GM12874 (cell line): Measurements from ENCODE around the gene DLG2.

Experiments used
- TF ChIP-seq, protein P1 (sequence below): IDR thresholded peaks from 2 replicates; pipeline ENCODE4 v1.5.1; 2011; ENCODE audit warnings: low read depth, mild to moderate bottlenecking, control low read depth, low read length, moderate library complexity; ENCODE audit not compliant: insufficient read depth

The DLG2 gene

DNA sequence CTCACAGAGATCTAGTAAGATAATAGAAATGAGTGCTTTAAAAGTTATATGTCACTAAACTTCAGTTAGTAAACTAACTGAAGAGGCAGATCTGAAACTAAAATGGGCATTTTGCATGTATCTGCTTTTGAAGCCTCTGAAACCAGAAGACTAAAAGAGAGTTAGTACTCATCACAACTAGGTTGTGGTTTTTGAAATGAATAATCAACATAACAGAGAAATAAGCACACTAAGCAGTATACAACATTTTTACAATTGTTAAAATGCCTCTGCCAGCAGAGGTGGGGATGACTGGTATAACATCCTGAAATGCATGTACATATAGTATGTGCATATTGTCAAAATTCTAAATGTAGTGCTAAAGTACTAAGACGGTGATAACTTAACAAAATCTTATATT, 564.5 kb downstream of the DLG2 start:
- TF ChIP-seq, protein P1, sequence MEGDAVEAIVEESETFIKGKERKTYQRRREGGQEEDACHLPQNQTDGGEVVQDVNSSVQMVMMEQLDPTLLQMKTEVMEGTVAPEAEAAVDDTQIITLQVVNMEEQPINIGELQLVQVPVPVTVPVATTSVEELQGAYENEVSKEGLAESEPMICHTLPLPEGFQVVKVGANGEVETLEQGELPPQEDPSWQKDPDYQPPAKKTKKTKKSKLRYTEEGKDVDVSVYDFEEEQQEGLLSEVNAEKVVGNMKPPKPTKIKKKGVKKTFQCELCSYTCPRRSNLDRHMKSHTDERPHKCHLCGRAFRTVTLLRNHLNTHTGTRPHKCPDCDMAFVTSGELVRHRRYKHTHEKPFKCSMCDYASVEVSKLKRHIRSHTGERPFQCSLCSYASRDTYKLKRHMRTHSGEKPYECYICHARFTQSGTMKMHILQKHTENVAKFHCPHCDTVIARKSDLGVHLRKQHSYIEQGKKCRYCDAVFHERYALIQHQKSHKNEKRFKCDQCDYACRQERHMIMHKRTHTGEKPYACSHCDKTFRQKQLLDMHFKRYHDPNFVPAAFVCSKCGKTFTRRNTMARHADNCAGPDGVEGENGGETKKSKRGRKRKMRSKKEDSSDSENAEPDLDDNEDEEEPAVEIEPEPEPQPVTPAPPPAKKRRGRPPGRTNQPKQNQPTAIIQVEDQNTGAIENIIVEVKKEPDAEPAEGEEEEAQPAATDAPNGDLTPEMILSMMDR = no peak

- TF ChIP-seq, protein P1 = no peak
These were observed 574.5 kb downstream of the DLG2 start for GRCh38 chr11:85052636-85053035.

DNA sequence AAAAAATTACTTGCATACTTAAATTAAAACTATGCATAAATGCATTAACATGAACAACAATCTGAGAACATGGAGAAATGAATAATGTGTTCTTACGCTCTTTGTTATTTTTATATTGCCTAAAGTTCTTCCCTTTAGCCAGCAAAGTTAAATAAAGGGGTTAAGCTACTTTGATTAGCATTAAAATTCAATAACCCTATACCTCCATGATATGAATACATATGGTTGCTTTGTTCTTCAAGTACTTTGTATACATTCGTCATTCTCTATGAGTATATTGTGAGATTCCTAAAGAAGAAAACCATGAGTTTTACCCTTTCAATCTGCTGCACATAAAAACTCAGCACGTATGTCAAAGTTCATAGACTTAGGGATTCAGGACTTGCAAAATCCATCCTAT, 578.3 kb downstream of the DLG2 start:
- TF ChIP-seq, protein P1 = no peak

DNA sequence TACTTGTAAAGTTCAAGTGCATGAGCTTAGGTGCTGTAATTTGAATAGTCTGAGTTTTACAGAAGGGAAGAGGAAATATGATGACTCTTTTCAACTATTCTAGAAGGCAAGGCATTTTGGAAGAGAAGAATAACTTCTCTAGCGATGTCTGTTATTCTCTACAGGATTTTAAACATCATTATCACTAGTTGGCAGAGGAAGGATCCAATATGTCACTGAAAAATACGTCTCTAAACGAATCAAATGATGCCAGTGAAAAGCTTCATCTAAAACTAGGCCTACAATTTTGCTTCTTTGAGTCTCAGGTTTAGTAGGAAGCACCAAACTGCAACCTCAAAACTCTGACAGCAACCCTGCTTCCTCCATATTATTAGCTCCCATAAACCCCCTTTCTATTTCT, 581.4 kb downstream of the DLG2 start:
- TF ChIP-seq, protein P1 = no peak

- TF ChIP-seq, protein P1 = no peak
These were observed 582.2 kb downstream of the DLG2 start for GRCh38 chr11:85044911-85045310.

- TF ChIP-seq, protein P1 = no peak
These were observed 584.8 kb downstream of the DLG2 start for GRCh38 chr11:85042361-85042760.

DNA sequence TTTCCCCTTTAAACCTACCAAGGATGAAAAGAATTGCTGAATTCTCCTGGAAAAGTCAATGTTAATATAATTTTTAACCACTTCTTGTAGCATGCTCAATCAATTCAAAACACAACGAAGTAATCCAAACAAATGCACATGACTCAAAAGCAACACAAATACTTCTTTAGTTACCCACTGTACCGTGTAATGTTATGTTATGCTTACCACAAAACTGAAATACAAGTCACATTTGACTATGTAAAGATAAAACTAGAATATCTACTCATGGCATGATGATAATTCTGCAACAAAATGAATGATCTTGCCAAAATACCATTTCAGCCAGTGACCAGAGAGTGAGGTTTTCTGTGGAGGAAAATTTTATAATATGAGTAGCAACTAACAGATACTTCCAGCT, 587.0 kb downstream of the DLG2 start:
- TF ChIP-seq, protein P1 = no peak

DNA sequence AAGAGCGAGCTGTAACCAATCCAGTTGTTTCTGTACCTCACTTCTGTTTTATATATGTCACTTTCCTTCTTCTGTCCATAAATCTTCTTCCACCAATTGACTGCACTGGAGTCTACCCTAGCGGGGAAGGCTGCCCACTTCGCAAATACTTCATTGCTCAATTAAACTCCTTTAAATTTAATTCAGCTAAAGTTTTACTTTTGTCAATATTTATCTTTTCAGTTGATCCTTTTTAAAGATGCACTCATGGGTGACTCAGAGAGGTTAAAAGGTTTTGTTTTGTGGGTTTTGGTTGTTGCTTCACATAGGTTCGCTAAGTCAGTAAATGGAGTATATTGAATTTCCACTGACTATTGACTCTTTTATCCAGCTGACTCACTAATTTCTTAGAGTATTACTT, 597.2 kb downstream of the DLG2 start:
- TF ChIP-seq, protein P1 = no peak
